CD14-positive monocyte (primary cell): ENCODE data around the gene ANGPTL4. TPM values are rescaled to one million over a fixed set of nuclear protein-coding genes. Genes with fewer than 3 reads are reported as not detected.
"Not testable (repeated sequence)": the region's sequence is repeated elsewhere in the genome, so short reads cannot be mapped to it uniquely, and the experiment has no call there.

ENCODE experiments used
- DNase-seq, 3 donors: peaks; one replicate each; pipeline ENCODE4 v3.0.0-alpha.2; 2011 to 2022
- H2AFZ ChIP-seq: 2 replicates; pipeline ENCODE4 v1.6.0; 2012; ENCODE audit warnings: mild to moderate bottlenecking, low read depth, low read length, inconsistent platforms; ENCODE audit not compliant: insufficient read depth, poor library complexity, severe bottlenecking
- H3K27ac ChIP-seq, 2 donors: 1 replicate in 1 of 2; 2 replicates in 1 of 2; pipeline ENCODE4 v1.5.1; 2012 to 2013; ENCODE audit warnings: low read length in 2 of 2, control low read depth in 1 of 2, inconsistent platforms in 1 of 2, low read depth in 1 of 2, mild to moderate bottlenecking in 1 of 2
- H3K27me3 ChIP-seq, 2 donors: one replicate each; pipeline versions ENCODE4 v1.6.0 to v1.6.1; 2011 to 2013; ENCODE audit warnings: low read length in 2 of 2; ENCODE audit not compliant: control insufficient read depth in 2 of 2, insufficient read depth in 2 of 2
- H3K36me3 ChIP-seq, 2 donors: replicated peaks in 1 of 2; 1 replicate in 1 of 2; 2 replicates in 1 of 2; pipeline versions ENCODE4 v1.5.1 to v1.6.1; 2012 to 2013; ENCODE audit warnings: low read length in 2 of 2, control low read depth in 1 of 2, inconsistent platforms in 1 of 2, mild to moderate bottlenecking in 1 of 2; ENCODE audit not compliant: insufficient read depth in 2 of 2, control insufficient read depth in 1 of 2
- H3K4me1 ChIP-seq, 2 donors: 1 replicate in 1 of 2; 2 replicates in 1 of 2; pipeline versions ENCODE4 v1.5.1 to v1.6.1; 2012 to 2013; ENCODE audit warnings: low read length in 2 of 2, control low read depth in 1 of 2, inconsistent platforms in 1 of 2, mild to moderate bottlenecking in 1 of 2, moderate library complexity in 1 of 2; ENCODE audit not compliant: insufficient read depth in 2 of 2, control insufficient read depth in 1 of 2
- H3K4me2 ChIP-seq: replicated peaks from 2 replicates; pipeline ENCODE3; 2012; ENCODE audit warnings: low read length, moderate library complexity, mild to moderate bottlenecking; ENCODE audit not compliant: poor library complexity, severe bottlenecking; ENCODE audit errors: extremely low read depth
- H3K4me3 ChIP-seq, 3 experiments: fragments of 200-600 bp in 1 of 3; sonication (generic) in 1 of 3; replicated peaks in 1 of 3; 1 replicate in 2 of 3; 2 replicates in 1 of 3; pipeline ENCODE4 v1.5.1; 2011 to 2013; ENCODE audit warnings: low read length in 3 of 3, mild to moderate bottlenecking in 3 of 3, control low read depth in 2 of 3, low read depth in 2 of 3, inconsistent platforms in 1 of 3, moderate library complexity in 1 of 3
- H3K79me2 ChIP-seq: 2 replicates; pipeline ENCODE4 v1.6.0; 2012; ENCODE audit warnings: mild to moderate bottlenecking, control low read depth, inconsistent platforms, low read length, moderate library complexity; ENCODE audit not compliant: insufficient read depth
- H3K9ac ChIP-seq: 2 replicates; pipeline ENCODE4 v1.6.0; 2017; ENCODE audit warnings: low read length, mild to moderate bottlenecking; ENCODE audit not compliant: insufficient read depth, poor library complexity, severe bottlenecking
- H3K9me3 ChIP-seq, 2 donors: replicated peaks in 1 of 2; 1 replicate in 1 of 2; 2 replicates in 1 of 2; pipeline versions ENCODE4 v1.5.1 to v1.6.1; 2012 to 2013; ENCODE audit warnings: low read length in 2 of 2, control low read depth in 1 of 2; ENCODE audit not compliant: control insufficient read depth in 1 of 2, insufficient read depth in 1 of 2
- H4K20me1 ChIP-seq: 2 replicates; pipeline ENCODE4 v1.6.0; 2012; ENCODE audit warnings: mild to moderate bottlenecking, low read length, control low read depth, moderate library complexity; ENCODE audit not compliant: insufficient read depth
- H3K27ac Mint-ChIP-seq, 7 donors: one replicate each; pipeline ENCODE4 v1.8.0; 2020; ENCODE audit warnings: mild to moderate bottlenecking in 7 of 7, mixed read lengths in 7 of 7, moderate library complexity in 6 of 7, inconsistent platforms in 2 of 7
- H3K27me3 Mint-ChIP-seq, 3 donors: one replicate each; pipeline ENCODE4 v1.8.0; 2021 to 2022; ENCODE audit warnings: low read depth in 3 of 3, mild to moderate bottlenecking in 3 of 3, mixed read lengths in 3 of 3, moderate library complexity in 3 of 3, inconsistent platforms in 1 of 3
- H3K36me3 Mint-ChIP-seq, 2 donors: one replicate each; pipeline ENCODE4 v1.8.0; 2020; ENCODE audit warnings: mixed read lengths in 2 of 2, inconsistent platforms in 1 of 2, mild to moderate bottlenecking in 1 of 2
- H3K4me1 Mint-ChIP-seq: one replicate; pipeline ENCODE4 v1.8.0; 2020; ENCODE audit warnings: mild to moderate bottlenecking, mixed read lengths
- H3K4me3 Mint-ChIP-seq, 2 donors: one replicate each; pipeline ENCODE4 v1.8.0; 2020; ENCODE audit warnings: mild to moderate bottlenecking in 2 of 2, mixed read lengths in 2 of 2, moderate library complexity in 1 of 2
- H3K9me3 Mint-ChIP-seq, 7 donors: one replicate each; pipeline ENCODE4 v1.8.0; 2020 to 2022; ENCODE audit warnings: mixed read lengths in 7 of 7, mild to moderate bottlenecking in 6 of 7, moderate library complexity in 6 of 7, inconsistent platforms in 2 of 7
- CTCF ChIP-seq: fragments of 200-600 bp; IDR thresholded peaks from one replicate; pipeline ENCODE4 v1.8.0; 2022; ENCODE audit warnings: antibody characterized with exemption, mild to moderate bottlenecking
- WGBS: methylation state at CpG from one replicate; pipeline ENCODE4 v1.1.5; 2013; ENCODE audit warnings: missing lambda C conversion rate; ENCODE audit not compliant: insufficient coverage; 5-methylcytosine and 5-hydroxymethylcytosine counted together
- intact Hi-C, 2 donors: fragments of 100-400 bp; cut with micrococcal nuclease; formaldehyde crosslinking; loops; one replicate each; pipeline versions ENCODE4 v1.15.0 to v1.15.1; 2023
- polyA plus RNA-seq, 3 donors: library from polyadenylated mRNA; depleted of rRNA in 1 of 3; unstranded in 2 of 3; stranded (reverse) in 1 of 3; fragments of 300-500 nt in 2 of 3; fragments of >200 nt in 1 of 3; fragmentation: Illumina TruSeq in 2 of 3; gene quantifications; 1 replicate in 2 of 3; 2 replicates in 1 of 3; pipeline ENCODE4 v1.2.3, GENCODE V29; 2012 to 2021

Gene ANGPTL4
- polyA plus RNA-seq, 3 donors, result not detected

GRCh38 chr19:8404391-8405151 is 40.6 kb downstream of the ANGPTL4 start:
- intact Hi-C loops, result no loop called here

GRCh38 chr19:8410718-8411117 is 46.8 kb downstream of the ANGPTL4 start:
- not testable (repeated sequence) for H3K4me2 ChIP-seq, H3K36me3 Mint-ChIP-seq, H3K4me3 Mint-ChIP-seq, H3K79me2 ChIP-seq, H3K27ac Mint-ChIP-seq, H3K27me3 Mint-ChIP-seq, H3K27me3 ChIP-seq, DNase-seq, H4K20me1 ChIP-seq, H3K9me3 Mint-ChIP-seq, H3K27ac ChIP-seq, H3K4me3 ChIP-seq, H3K4me1 ChIP-seq, H2AFZ ChIP-seq, H3K9ac ChIP-seq, H3K36me3 ChIP-seq, H3K9me3 ChIP-seq
- intact Hi-C loops, result loop anchor here (5.0 to 10.0 kb wide), 4 partner anchors 37 to 167 kb away; partner anchors contain the start of genes MYO1F (in 1 of the 2) and ZNF414 (in 1 of the 2)
- WGBS, result 94% methylated on average over 6 of the region's 13 CpGs
- H3K4me1 Mint-ChIP-seq, result peaks cover 13% of the 10 kb centered on the region

More at GRCh38 chr19:8404391-8405151, 40.6 kb downstream of the ANGPTL4 start:
- 94% methylated on average over 11 of the region's 18 CpGs for WGBS
- Histone ChIP-seq H3K4me3 (no peak overlapping the region), H3K9ac (no peak overlapping the region), H3K27me3 (no peaks in the 10 kb centered on the region), H4K20me1 (peaks cover 10% of the 10 kb centered on the region), H3K9me3 (no peaks in the 10 kb centered on the region), H3K36me3 (peaks cover 39 to 53% of the 10 kb centered on the region in 2 donors), H3K27ac (no peak overlapping the region), H3K4me1 (no peaks in the 10 kb centered on the region), H2AFZ (no peak overlapping the region), H3K4me2 (no peak overlapping the region), H3K79me2 (peaks cover 5% of the 10 kb centered on the region)
- Mint-ChIP-seq H3K4me1 (no peaks in the 10 kb centered on the region), H3K4me3 (no peak overlapping the region), H3K36me3 (peaks cover 40 to 56% of the 10 kb centered on the region in 2 donors), H3K27ac (peak overlapping the region in 2 of 7 donors; percentile 31 to 76), H3K9me3 (no peaks in the 10 kb centered on the region), H3K27me3 (no peaks in the 10 kb centered on the region)
- DNase-seq, result no peak
- TF ChIP-seq CTCF, result no peak
